Suprapubic skin (tissue), 4 donors: ENCODE results near the gene TPRKB. TPM values are rescaled to one million over a fixed set of nuclear protein-coding genes. Genes with fewer than 3 reads are reported as not detected.
"Not testable (repeated sequence)": the region's sequence is repeated elsewhere in the genome, so short reads cannot be mapped to it uniquely, and the experiment has no call there.

Experiments
- DNase-seq, 2 donors: peaks; one replicate each; pipeline ENCODE4 v3.0.0-alpha.2; 2019; ENCODE audit warnings: low spot score in 2 of 2
- H3K27ac ChIP-seq: fragments of 200-600 bp; sonication (generic); one replicate; pipeline ENCODE4 v1.5.1; 2019
- H3K27me3 ChIP-seq: fragments of 200-600 bp; sonication (generic); one replicate; pipeline ENCODE4 v1.5.1; 2019
- H3K36me3 ChIP-seq: fragments of 200-600 bp; sonication (generic); one replicate; pipeline ENCODE4 v1.5.1; 2019
- H3K4me1 ChIP-seq: fragments of 200-600 bp; sonication (generic); one replicate; pipeline ENCODE4 v1.5.1; 2019
- H3K4me3 ChIP-seq: fragments of 200-600 bp; sonication (generic); one replicate; pipeline ENCODE4 v1.5.1; 2019; ENCODE audit warnings: mild to moderate bottlenecking
- H3K9me3 ChIP-seq: fragments of 200-600 bp; sonication (generic); one replicate; pipeline ENCODE4 v1.5.1; 2019
- CTCF ChIP-seq, 2 donors: fragments of 200-600 bp in 1 of 2; fragments of 450-650 bp in 1 of 2; sonication (generic) in 1 of 2; IDR thresholded peaks; one replicate each; pipeline ENCODE4 v1.5.1; 2016 to 2019; ENCODE audit warnings: antibody characterized with exemption in 2 of 2, mild to moderate bottlenecking in 1 of 2, moderate library complexity in 1 of 2
- EP300 ChIP-seq: sonication (generic); formaldehyde crosslinking; IDR thresholded peaks from one replicate; pipeline ENCODE4 v1.6.1; 2017; ENCODE audit warnings: antibody characterized with exemption
- POLR2A ChIP-seq, 2 donors: fragments of 450-650 bp; IDR thresholded peaks; one replicate each; pipeline ENCODE4 v1.6.1; 2017; ENCODE audit warnings: antibody characterized with exemption in 2 of 2, mild to moderate bottlenecking in 2 of 2, moderate library complexity in 2 of 2
- POLR2AphosphoS5 ChIP-seq, 3 donors: sonication (generic); formaldehyde crosslinking; IDR thresholded peaks; one replicate each; pipeline ENCODE4 v1.6.1; 2017; ENCODE audit warnings: antibody characterized with exemption in 3 of 3
- WGBS: methylation state at CpG from one replicate; pipeline ENCODE4 v1.1.5; 2018; 5-methylcytosine and 5-hydroxymethylcytosine counted together
- total RNA-seq, 4 donors: library from RNA; depleted of rRNA; stranded (reverse); fragments of >200 nt; gene quantifications; one replicate each; pipeline ENCODE4 v1.1.0, GENCODE V29; 2016

TPRKB gene
- total RNA-seq, 4 donors from 2014 or later: 19.2 to 32.2 (median 29.0) TPM

- no peak for DNase-seq
- H3K36me3 ChIP-seq: no peaks in the 10 kb centered on the region
- H3K4me3 ChIP-seq: no peak overlapping the region
- H3K9me3 ChIP-seq: no peaks in the 10 kb centered on the region
- WGBS: 80% methylated on average over 3 of the region's 3 CpGs
- TF ChIP-seq POLR2A (IDR thresholded peaks at IDR 0.05) (no peak), EP300 (no peak), POLR2AphosphoS5 (IDR thresholded peaks at IDR 0.05) (no peak), CTCF (IDR thresholded peaks at IDR 0.05) (no peak)
- H3K4me1 ChIP-seq: peaks cover 9% of the 10 kb centered on the region
- H3K27ac ChIP-seq: no peak overlapping the region
- no peaks in the 10 kb centered on the region for H3K27me3 ChIP-seq
Measured at GRCh38 chr2:73697606-73698005, 39.5 kb downstream of the TPRKB start.

- WGBS: 81% methylated on average over 1 of the region's 1 CpG
- not testable (repeated sequence) for H3K36me3 ChIP-seq, H3K27ac ChIP-seq, DNase-seq, H3K4me1 ChIP-seq, H3K4me3 ChIP-seq, H3K27me3 ChIP-seq, H3K9me3 ChIP-seq
Measured at GRCh38 chr2:73696985-73697384, 40.2 kb downstream of the TPRKB start.

- 89% methylated on average over 3 of the region's 3 CpGs for WGBS
- not testable (repeated sequence) for H3K4me3 ChIP-seq, H3K9me3 ChIP-seq, H3K27ac ChIP-seq, H3K27me3 ChIP-seq, H3K36me3 ChIP-seq, H3K4me1 ChIP-seq, DNase-seq
Measured at GRCh38 chr2:73696521-73696920, 40.6 kb downstream of the TPRKB start.

GRCh38 chr2:73690372-73691088 is 46.6 kb downstream of the TPRKB start:
- H3K9me3 ChIP-seq, DNase-seq, H3K27me3 ChIP-seq, H3K4me1 ChIP-seq, H3K27ac ChIP-seq, H3K36me3 ChIP-seq, H3K4me3 ChIP-seq: not testable (repeated sequence)
- WGBS: 64% methylated on average over 4 of the region's 4 CpGs
- TF ChIP-seq CTCF (IDR thresholded peaks at IDR 0.05): peak in 1 of 2 donors; percentile 42

GRCh38 chr2:73688494-73688893 is 48.7 kb downstream of the TPRKB start:
- H3K27me3 ChIP-seq, H3K36me3 ChIP-seq, H3K9me3 ChIP-seq, H3K4me1 ChIP-seq, H3K4me3 ChIP-seq, H3K27ac ChIP-seq, DNase-seq: not testable (repeated sequence)
- 94% methylated on average over 5 of the region's 5 CpGs for WGBS

- Histone ChIP-seq H3K9me3 (no peaks in the 10 kb centered on the region), H3K36me3 (no peaks in the 10 kb centered on the region), H3K27ac (no peak overlapping the region), H3K4me3 (no peak overlapping the region), H3K27me3 (no peaks in the 10 kb centered on the region), H3K4me1 (no peaks in the 10 kb centered on the region)
- DNase-seq: no peak
- TF ChIP-seq POLR2AphosphoS5 (IDR thresholded peaks at IDR 0.05): no peak
- no peak for TF ChIP-seq CTCF (IDR thresholded peaks at IDR 0.05)
- no peak for TF ChIP-seq POLR2A (IDR thresholded peaks at IDR 0.05)
- no peak for TF ChIP-seq EP300
- WGBS: 82% methylated on average over 4 of the region's 4 CpGs
Measured at GRCh38 chr2:73685764-73686438, 51.2 kb downstream of the TPRKB start.

GRCh38 chr2:73684905-73685304 is 52.2 kb downstream of the TPRKB start:
- H3K36me3 ChIP-seq, DNase-seq, H3K4me1 ChIP-seq, H3K9me3 ChIP-seq, H3K27ac ChIP-seq, H3K4me3 ChIP-seq, H3K27me3 ChIP-seq: not testable (repeated sequence)
- 46% methylated on average over 7 of the region's 9 CpGs for WGBS

- 100% methylated on average over 1 of the region's 1 CpG for WGBS
- H3K4me3 ChIP-seq: not testable (repeated sequence)
Measured at GRCh38 chr2:73684325-73684724, 52.8 kb downstream of the TPRKB start.

More at GRCh38 chr2:73684325-73684724, 52.8 kb downstream of the TPRKB start:
- not testable (repeated sequence) for H3K36me3 ChIP-seq, H3K9me3 ChIP-seq, H3K27me3 ChIP-seq, H3K27ac ChIP-seq, DNase-seq, H3K4me1 ChIP-seq
